ENCODE data around the gene OBP2A. TPM values are rescaled to one million over a fixed set of nuclear protein-coding genes. Genes with fewer than 3 reads are reported as not detected.
A peak's percentile ranks its signal among the peaks of the same experiment; 100 is the strongest.
"Not testable (repeated sequence)": the region's sequence is repeated elsewhere in the genome, so short reads cannot be mapped to it uniquely, and the experiment has no call there.

Gene OBP2A
- total RNA-seq, 4 donors from 2014 or later, result not detected

GRCh38 chr9:135524130-135524861 is 21.6 kb upstream of the OBP2A start:
- peak; percentile 14 for DNase-seq (ENCODE audit: low spot score)
- no peak for TF ChIP-seq CTCF (IDR thresholded peaks at IDR 0.05)
- ATAC-seq (ENCODE audit: low FRiP score), result no peak

- DNase-seq (ENCODE audit: low spot score), result no peak
- no peak for ATAC-seq (ENCODE audit: low FRiP score)
- no peak for TF ChIP-seq CTCF (IDR thresholded peaks at IDR 0.05)
These were observed 20.5 kb upstream of the OBP2A start for GRCh38 chr9:135525241-135526088.

GRCh38 chr9:135526089-135526729 is 19.7 kb upstream of the OBP2A start:
- ATAC-seq (ENCODE audit: low FRiP score) (no peak), DNase-seq (ENCODE audit: low spot score) (peak; percentile 12)
- no peak for TF ChIP-seq CTCF (IDR thresholded peaks at IDR 0.05)

GRCh38 chr9:135526730-135527571 is 19.0 kb upstream of the OBP2A start:
- ATAC-seq (ENCODE audit: low FRiP score) (no peak), DNase-seq (ENCODE audit: low spot score) (peak; percentile 8)
- TF ChIP-seq CTCF (IDR thresholded peaks at IDR 0.05), result no peak

GRCh38 chr9:135528842-135529435 is 17.0 kb upstream of the OBP2A start:
- not testable (repeated sequence) for ATAC-seq (ENCODE audit: low FRiP score); DNase-seq (ENCODE audit: low spot score)

- ATAC-seq (ENCODE audit: low FRiP score), result no peak
- no peak for DNase-seq (ENCODE audit: low spot score)
- TF ChIP-seq CTCF (IDR thresholded peaks at IDR 0.05), result no peak
These were observed 15.8 kb upstream of the OBP2A start for GRCh38 chr9:135530146-135530545.
